PC-3 (cell line): ENCODE results near the gene MACROD2. TPM values are rescaled to one million over a fixed set of nuclear protein-coding genes. Genes with fewer than 3 reads are reported as not detected.

ENCODE experiments used
- ATAC-seq: fragments of 200-7000 bp; cut with Tn5 transposase; 2 replicates; pipeline ENCODE4 v1.9.1; 2020; ENCODE audit warnings: mild to moderate bottlenecking, moderate library complexity
- BruUV-seq: library from RNA; stranded (reverse); fragments of 400-500 nt; replicated peaks from 2 replicates; lab custom pipeline; 2021; lab: Mats Ljungman, UMichigan
- CTCF ChIA-PET: fragments of 300-600 bp; sonication (Branson Sonifier 250); formaldehyde crosslinking; loops from one replicate; lab custom pipeline; 2022; ENCODE audit warnings: antibody characterized with exemption; lab: Charles Lee
- POLR2A ChIA-PET: fragments of 300-600 bp; sonication (Branson Sonifier 250); formaldehyde crosslinking; loops from one replicate; lab custom pipeline; 2022; ENCODE audit warnings: antibody characterized with exemption; ENCODE audit not compliant: unreplicated experiment; lab: Charles Lee
- DNase-seq: peaks from one replicate; pipeline ENCODE4 v3.0.0-alpha.2; 2015
- H2AFZ ChIP-seq: fragments of 300-600 bp; sonication (generic); 2 replicates; pipeline ENCODE4 v1.6.0; 2016; ENCODE audit warnings: antibody characterized with exemption, low read length
- H3F3A ChIP-seq: fragments of 300-600 bp; sonication (generic); one replicate; pipeline ENCODE4 v1.6.0; 2017; ENCODE audit warnings: antibody characterized with exemption, low read length, control low read depth, mild to moderate bottlenecking; ENCODE audit not compliant: unreplicated experiment
- H3K27ac ChIP-seq: fragments of 300-600 bp; sonication (generic); 2 replicates; pipeline ENCODE4 v1.5.1; 2016; ENCODE audit warnings: mild to moderate bottlenecking, low read length
- H3K27me3 ChIP-seq: fragments of 300-600 bp; sonication (generic); 2 replicates; pipeline ENCODE4 v1.6.1; 2016; ENCODE audit warnings: low read length, mixed read lengths
- H3K36me3 ChIP-seq: fragments of 300-600 bp; sonication (generic); 2 replicates; pipeline ENCODE4 v1.6.1; 2016; ENCODE audit warnings: low read depth, mixed run types, low read length, mixed read lengths
- H3K4me1 ChIP-seq: fragments of 300-600 bp; sonication (generic); 2 replicates; pipeline ENCODE4 v1.5.1; 2016; ENCODE audit warnings: low read length; ENCODE audit not compliant: insufficient read depth
- H3K4me2 ChIP-seq: fragments of 300-600 bp; sonication (generic); 2 replicates; pipeline ENCODE4 v1.6.0; 2016; ENCODE audit warnings: low read length
- H3K4me3 ChIP-seq: fragments of 300-600 bp; sonication (generic); 2 replicates; pipeline ENCODE4 v1.5.1; 2016; ENCODE audit warnings: mild to moderate bottlenecking, low read length, mixed read lengths
- H3K79me2 ChIP-seq: fragments of 300-600 bp; sonication (generic); 2 replicates; pipeline ENCODE4 v1.6.1; 2017; ENCODE audit warnings: low read length, mixed read lengths
- H3K9ac ChIP-seq: fragments of 300-600 bp; sonication (generic); 2 replicates; pipeline ENCODE4 v1.6.0; 2016; ENCODE audit warnings: mild to moderate bottlenecking, low read length
- H3K9me2 ChIP-seq: fragments of 300-600 bp; sonication (generic); replicated peaks from 2 replicates; pipeline ENCODE4 v1.6.1; 2016; ENCODE audit warnings: mixed run types, low read length, mixed read lengths
- H3K9me3 ChIP-seq: fragments of 300-600 bp; sonication (generic); 2 replicates; pipeline ENCODE4 v1.6.1; 2016; ENCODE audit warnings: low read length, mixed read lengths
- H4K20me1 ChIP-seq: fragments of 300-600 bp; sonication (generic); 2 replicates; pipeline ENCODE4 v1.6.1; 2016; ENCODE audit warnings: low read length, mixed read lengths
- CTCF ChIP-seq: fragments of 300-600 bp; sonication (generic); conservative IDR thresholded peaks from 2 replicates; pipeline ENCODE4 v1.5.1; 2017; ENCODE audit warnings: antibody characterized with exemption, low read depth, mild to moderate bottlenecking, low read length
- EZH2 ChIP-seq: fragments of 300-600 bp; sonication (generic); IDR thresholded peaks from one replicate; pipeline ENCODE4 v1.6.1; 2017; ENCODE audit warnings: antibody characterized with exemption, mild to moderate bottlenecking, low read length; ENCODE audit not compliant: unreplicated experiment
- EZH2phosphoT487 ChIP-seq: fragments of 300-600 bp; sonication (generic); IDR thresholded peaks from 2 replicates; pipeline ENCODE4 v1.6.1; 2018; ENCODE audit warnings: mild to moderate bottlenecking, antibody characterized with exemption, low read length, borderline replicate concordance
- intact Hi-C: fragments of 100-400 bp; cut with micrococcal nuclease; formaldehyde crosslinking; loops from 2 replicates; pipeline ENCODE4 v1.9.0; 2023
- total RNA-seq: library from RNA; depleted of rRNA; stranded (reverse); fragments of >200 nt; gene quantifications from 2 replicates; pipeline ENCODE4 v1.2.3, GENCODE V29; 2014

The MACROD2 gene
- total RNA-seq, 1 experiment from 2014 or later, result 3.1 TPM

GRCh38 chr20:14478126-14478525 is 482.8 kb downstream of the MACROD2 start:
- no peaks in the 10 kb centered on the region for H3F3A ChIP-seq
- no peak overlapping the region for H2AFZ ChIP-seq
- intact Hi-C loops, result no loop called here
- H3K9ac ChIP-seq, result no peak overlapping the region
- no peaks in the 10 kb centered on the region for H3K79me2 ChIP-seq
- no TSS peak for BruUV-seq
- no peaks in the 10 kb centered on the region for H4K20me1 ChIP-seq
- H3K4me3 ChIP-seq, result no peak overlapping the region
- no peaks in the 10 kb centered on the region for H3K9me2 ChIP-seq
- no peaks in the 10 kb centered on the region for H3K36me3 ChIP-seq
- ChIA-PET POLR2A (no interaction called here), CTCF (no interaction called here)
- H3K4me1 ChIP-seq, result peaks cover 7% of the 10 kb centered on the region
- no peaks in the 10 kb centered on the region for H3K27me3 ChIP-seq
- H3K4me2 ChIP-seq, result no peak overlapping the region
- no peak for ATAC-seq
- H3K9me3 ChIP-seq, result no peaks in the 10 kb centered on the region
- no peak overlapping the region for H3K27ac ChIP-seq
- DNase-seq, result no peak
- TF ChIP-seq EZH2phosphoT487, result no peak

DNA sequence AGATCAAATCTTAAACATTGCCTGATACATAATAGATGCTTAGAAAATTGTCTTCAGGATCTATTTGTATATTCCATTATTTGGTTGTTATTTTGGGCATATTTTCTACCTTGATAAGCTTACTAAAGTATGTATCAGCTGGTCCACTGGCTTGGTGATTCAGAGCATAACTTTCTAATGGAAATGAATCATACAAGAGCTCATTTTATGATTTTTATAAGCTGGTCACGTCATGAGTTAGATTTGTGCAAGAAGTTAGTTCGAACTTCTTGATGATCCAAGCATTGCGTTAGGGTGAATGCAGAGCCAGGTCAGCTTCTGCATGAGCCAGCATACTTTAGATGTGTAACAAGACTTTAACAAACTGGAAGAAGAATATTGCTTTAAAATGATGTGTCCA is 486.5 kb downstream of the MACROD2 start:
- H2AFZ ChIP-seq, result no peak overlapping the region
- BruUV-seq, result no TSS peak
- ATAC-seq (peak; percentile 87), DNase-seq (peak; percentile 86)
- H3K27ac ChIP-seq, result no peak overlapping the region
- no peaks in the 10 kb centered on the region for H3K79me2 ChIP-seq
- peak overlapping the region; percentile 14; the same call in 1 of the 2 replicates for H3K4me2 ChIP-seq
- TF ChIP-seq CTCF, result no peak
- no peak for TF ChIP-seq EZH2
- TF ChIP-seq EZH2phosphoT487, result no peak
- H3K4me1 ChIP-seq, result peaks cover 7% of the 10 kb centered on the region
- ChIA-PET CTCF (interaction anchor here (0.6 kb wide), 1 partner anchor 1430 kb away, joined by 3 read pairs; no protein-coding TSS in a partner anchor), POLR2A (interaction anchor here (1.0 kb wide), 1 partner anchor 309 kb away, joined by 3 read pairs; no protein-coding TSS in a partner anchor)
- no peak overlapping the region for H3K4me3 ChIP-seq
- intact Hi-C loops, result no loop called here
- H3K9ac ChIP-seq, result no peak overlapping the region
- no peaks in the 10 kb centered on the region for H3K9me3 ChIP-seq
- H3K27me3 ChIP-seq, result no peaks in the 10 kb centered on the region
- H3K9me2 ChIP-seq, result no peaks in the 10 kb centered on the region
- no peaks in the 10 kb centered on the region for H3K36me3 ChIP-seq
- no peaks in the 10 kb centered on the region for H3F3A ChIP-seq
- H4K20me1 ChIP-seq, result no peaks in the 10 kb centered on the region

DNA sequence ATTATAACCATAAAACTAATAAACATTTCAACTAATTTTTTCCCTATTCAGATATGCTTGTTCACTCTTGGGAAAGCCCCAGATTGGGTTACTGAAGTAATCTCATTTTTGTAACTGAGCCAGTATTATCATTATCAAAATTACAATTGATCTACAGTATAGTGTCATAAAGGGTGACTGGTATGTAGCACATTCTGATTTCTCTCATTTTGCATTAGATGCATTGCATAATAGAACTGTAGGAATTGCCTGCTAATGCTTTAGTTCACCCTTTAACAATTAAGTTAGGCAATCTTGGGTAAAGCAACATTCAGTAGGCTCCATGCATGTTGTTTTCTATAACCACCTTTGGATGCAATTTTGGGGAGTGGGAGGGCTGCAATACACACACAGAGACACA is 492.9 kb downstream of the MACROD2 start:
- no peak overlapping the region for H3K9ac ChIP-seq
- H3K79me2 ChIP-seq, result no peaks in the 10 kb centered on the region
- H3F3A ChIP-seq, result no peaks in the 10 kb centered on the region
- TF ChIP-seq CTCF (no peak), EZH2 (no peak), EZH2phosphoT487 (no peak)
- H3K27me3 ChIP-seq, result no peaks in the 10 kb centered on the region
- no peaks in the 10 kb centered on the region for H3K9me2 ChIP-seq
- no peak overlapping the region for H3K4me2 ChIP-seq
- no peak overlapping the region for H3K4me3 ChIP-seq
- H3K27ac ChIP-seq, result no peak overlapping the region
- ChIA-PET CTCF (interaction anchor here (1.1 kb wide), 1 partner anchor 151 kb away, joined by 4 read pairs; the partner anchor contains the start of gene FLRT3), POLR2A (no interaction called here)
- no peaks in the 10 kb centered on the region for H4K20me1 ChIP-seq
- DNase-seq, result no peak
- no peaks in the 10 kb centered on the region for H3K9me3 ChIP-seq
- no peak for ATAC-seq
- H3K4me1 ChIP-seq, result peaks cover 12% of the 10 kb centered on the region
- no peaks in the 10 kb centered on the region for H3K36me3 ChIP-seq
- BruUV-seq, result no TSS peak
- intact Hi-C loops, result loop anchor here (5.0 kb wide), 1 partner anchor 94 kb away; no protein-coding TSS in a partner anchor
- H2AFZ ChIP-seq, result no peak overlapping the region
